HCT116 (cell line): ENCODE results near the gene FANCD2. TPM values are rescaled to one million over a fixed set of nuclear protein-coding genes. Genes with fewer than 3 reads are reported as not detected.

Experiments used
- ATAC-seq: fragments of 200-7000 bp; cut with Tn5 transposase; 2 replicates; pipeline ENCODE4 v1.9.1; 2020; ENCODE audit warnings: mild to moderate bottlenecking, moderate library complexity
- BruUV-seq: library from RNA; stranded (reverse); fragments of 400-500 nt; replicated peaks from 2 replicates; lab custom pipeline; 2021; lab: Mats Ljungman, UMichigan
- CTCF ChIA-PET: fragments of 300-600 bp; sonication (Branson Sonifier 250); formaldehyde crosslinking; loops from one replicate; lab custom pipeline; 2021; ENCODE audit warnings: antibody characterized with exemption; lab: Charles Lee
- POLR2A ChIA-PET: fragments of 300-600, 350-600 bp; sonication (Branson Sonifier 250); formaldehyde crosslinking; loops from one replicate; lab custom pipeline; 2021; ENCODE audit warnings: antibody characterized with exemption; lab: Charles Lee
- RAD21 ChIA-PET, 2 experiments: fragments of 300-600 bp; sonication (Branson Sonifier 250); formaldehyde crosslinking; loops; one replicate each; lab custom pipeline; 2023; ENCODE audit warnings: low total read pairs in 2 of 2; ENCODE audit not compliant: uncharacterized antibody in 2 of 2, unreplicated experiment in 2 of 2, low non-redundant PET in 1 of 2; lab: Charles Lee
- DNase-seq: peaks from one replicate; pipeline ENCODE4 v3.0.0-alpha.2; 2010; ENCODE audit warnings: low read depth, low spot score
- H2AFZ ChIP-seq: fragments of 200-600 bp; shearing (Covaris generic), sonication (generic); 2 replicates; pipeline ENCODE4 v1.6.1; 2017; ENCODE audit warnings: low read depth, mixed run types, mixed read lengths, antibody characterized with exemption, low read length; ENCODE audit not compliant: poor library complexity, severe bottlenecking
- H3K27ac ChIP-seq: 2 replicates; pipeline ENCODE4 v1.5.1; 2012; ENCODE audit warnings: low read depth, low read length
- H3K27me3 ChIP-seq: fragments of 200-600 bp; sonication (generic); 2 replicates; pipeline ENCODE4 v1.6.1; 2016; ENCODE audit warnings: mixed run types, low read length, mixed read lengths; ENCODE audit not compliant: insufficient read depth
- H3K36me3 ChIP-seq, 2 experiments: fragments of 200-500 bp in 1 of 2; fragments of 200-600 bp in 1 of 2; sonication (Bioruptor generic) in 1 of 2; sonication (generic) in 1 of 2; 2 replicates each; pipeline versions ENCODE4 v1.5.1 to v1.6.1; 2014 to 2016; ENCODE audit warnings: low read length in 2 of 2, inconsistent platforms in 1 of 2, mixed read lengths in 1 of 2, mixed run types in 1 of 2; ENCODE audit not compliant: insufficient read depth in 2 of 2, control insufficient read depth in 1 of 2
- H3K4me1 ChIP-seq, 2 experiments: fragments of 200-600 bp in 1 of 2; sonication (generic) in 1 of 2; 2 replicates each; pipeline versions ENCODE4 v1.5.1 to v1.6.1; 2012 to 2017; ENCODE audit warnings: low read length in 2 of 2, inconsistent platforms in 1 of 2, mild to moderate bottlenecking in 1 of 2, mixed read lengths in 1 of 2, mixed run types in 1 of 2, moderate library complexity in 1 of 2; ENCODE audit not compliant: insufficient read depth in 2 of 2, control insufficient read depth in 1 of 2
- H3K4me2 ChIP-seq: fragments of 200-600 bp; sonication (generic); 2 replicates; pipeline ENCODE4 v1.6.1; 2017; ENCODE audit warnings: mixed run types, low read length, mixed read lengths
- H3K4me3 ChIP-seq, 2 experiments: fragments of 200-600 bp in 1 of 2; sonication (generic) in 1 of 2; replicated peaks in 1 of 2; 2 replicates each; pipeline ENCODE4 v1.5.1; 2011 to 2016; ENCODE audit warnings: low read length in 2 of 2, control low read depth in 1 of 2, low read depth in 1 of 2, mild to moderate bottlenecking in 1 of 2, mixed read lengths in 1 of 2, mixed run types in 1 of 2
- H3K79me2 ChIP-seq: fragments of 200-600 bp; sonication (generic); 2 replicates; pipeline ENCODE4 v1.6.1; 2017; ENCODE audit warnings: mild to moderate bottlenecking, mixed run types, low read length, moderate library complexity, mixed read lengths; ENCODE audit not compliant: insufficient read depth
- H3K9ac ChIP-seq: fragments of 200-600 bp; sonication (generic); 2 replicates; pipeline ENCODE4 v1.6.1; 2016; ENCODE audit warnings: low read length, mixed read lengths
- H3K9me2 ChIP-seq: fragments of 200-600 bp; sonication (generic), shearing (Covaris generic); 2 replicates; pipeline ENCODE4 v1.6.1; 2017; ENCODE audit warnings: mixed run types, mild to moderate bottlenecking, moderate library complexity; ENCODE audit not compliant: insufficient read depth
- H3K9me3 ChIP-seq, 2 experiments: fragments of 200-500 bp in 1 of 2; fragments of 200-600 bp in 1 of 2; sonication (Bioruptor generic) in 1 of 2; sonication (generic) in 1 of 2; 2 replicates each; pipeline ENCODE4 v1.6.1; 2014 to 2017; ENCODE audit warnings: low read length in 2 of 2, mixed read lengths in 2 of 2, inconsistent platforms in 1 of 2, low read depth in 1 of 2, mild to moderate bottlenecking in 1 of 2, mixed run types in 1 of 2, moderate library complexity in 1 of 2; ENCODE audit not compliant: control insufficient read depth in 1 of 2, insufficient read depth in 1 of 2
- H4K20me1 ChIP-seq: fragments of 200-600 bp; sonication (generic), shearing (Covaris generic); 2 replicates; pipeline ENCODE4 v1.6.1; 2017; ENCODE audit warnings: mixed run types, mild to moderate bottlenecking, moderate library complexity; ENCODE audit not compliant: insufficient read depth
- CBX3 ChIP-seq: IDR thresholded peaks from 2 replicates; pipeline ENCODE4 v1.6.1; 2012; ENCODE audit warnings: low read depth
- CEBPB ChIP-seq: IDR thresholded peaks from 2 replicates; pipeline ENCODE4 v1.6.1; 2012; ENCODE audit warnings: low read depth
- EGR1 ChIP-seq: IDR thresholded peaks from 2 replicates; pipeline ENCODE4 v1.6.1; 2012; ENCODE audit warnings: low read depth
- EZH2phosphoT487 ChIP-seq: fragments of 200-600 bp; IDR thresholded peaks from 2 replicates; pipeline ENCODE4 v1.6.1; 2018; ENCODE audit warnings: antibody characterized with exemption, borderline replicate concordance
- FOSL1 ChIP-seq: IDR thresholded peaks from 2 replicates; pipeline ENCODE4 v1.6.1; 2012; ENCODE audit warnings: low read depth
- JUND ChIP-seq: IDR thresholded peaks from 2 replicates; pipeline ENCODE4 v1.6.1; 2012
- POLR2A ChIP-seq: IDR thresholded peaks from 2 replicates; pipeline ENCODE4 v1.7.0; 2011; ENCODE audit warnings: borderline replicate concordance; ENCODE audit not compliant: insufficient read depth, insufficient read length; ENCODE audit errors: extremely low read depth
- POLR2AphosphoS5 ChIP-seq: IDR thresholded peaks from 2 replicates; pipeline ENCODE4 v1.6.1; 2011; ENCODE audit warnings: mild to moderate bottlenecking, low read depth, low read length, moderate library complexity
- RAD21 ChIP-seq: IDR thresholded peaks from 2 replicates; pipeline ENCODE4 v1.6.1; 2012; ENCODE audit warnings: low read depth, mild to moderate bottlenecking
- SIN3A ChIP-seq: IDR thresholded peaks from 2 replicates; pipeline ENCODE4 v1.6.1; 2012; ENCODE audit warnings: low read depth
- SP1 ChIP-seq: IDR thresholded peaks from 2 replicates; pipeline ENCODE4 v1.6.1; 2012; ENCODE audit warnings: low read depth
- SRF ChIP-seq: IDR thresholded peaks from 2 replicates; pipeline ENCODE4 v1.6.1; 2012; ENCODE audit warnings: low read depth
- TCF7L2 ChIP-seq: IDR thresholded peaks from 2 replicates; pipeline ENCODE4 v1.7.0; 2011; ENCODE audit warnings: borderline replicate concordance, inconsistent platforms; ENCODE audit not compliant: insufficient read depth, insufficient read length; ENCODE audit errors: extremely low read depth
- YY1 ChIP-seq: IDR thresholded peaks from 2 replicates; pipeline ENCODE4 v1.6.1; 2011; ENCODE audit warnings: low read length, low read depth, moderate library complexity, mild to moderate bottlenecking; ENCODE audit not compliant: insufficient replicate concordance; ENCODE audit errors: extremely low read depth
- ZFX ChIP-seq: fragments of 450-650 bp; IDR thresholded peaks from 2 replicates; pipeline ENCODE4 v1.6.1; 2017
- ZNF274 ChIP-seq: fragments of 200-500 bp; sonication (Bioruptor generic); IDR thresholded peaks from 2 replicates; pipeline ENCODE4 v1.6.1; 2014; ENCODE audit warnings: mild to moderate bottlenecking, low read depth, low read length, inconsistent platforms
- intact Hi-C: fragments of 100-400 bp; cut with micrococcal nuclease; formaldehyde crosslinking; loops from 2 replicates; pipeline ENCODE4 v1.10.0; 2022
- total RNA-seq: library from RNA; stranded (reverse); gene quantifications from one replicate; pipeline ENCODE4 v1.2.1, GENCODE V29; 2021; ENCODE audit not compliant: unreplicated experiment
- TF ChIP-seq, protein P1 (sequence below): IDR thresholded peaks from 2 replicates; pipeline ENCODE4 v1.6.1; 2011; ENCODE audit warnings: mild to moderate bottlenecking, low read length, moderate library complexity; ENCODE audit not compliant: insufficient replicate concordance; ENCODE audit errors: extremely low read depth
- TF ChIP-seq, protein P2 (sequence below): IDR thresholded peaks from 2 replicates; pipeline ENCODE4 v1.6.1; 2012
- TF ChIP-seq, protein P3 (sequence below): IDR thresholded peaks from 2 replicates; pipeline ENCODE4 v1.6.1; 2012; ENCODE audit warnings: low read depth

FANCD2 gene
- total RNA-seq, 1 experiment from 2014 or later: 50.0 TPM

DNA sequence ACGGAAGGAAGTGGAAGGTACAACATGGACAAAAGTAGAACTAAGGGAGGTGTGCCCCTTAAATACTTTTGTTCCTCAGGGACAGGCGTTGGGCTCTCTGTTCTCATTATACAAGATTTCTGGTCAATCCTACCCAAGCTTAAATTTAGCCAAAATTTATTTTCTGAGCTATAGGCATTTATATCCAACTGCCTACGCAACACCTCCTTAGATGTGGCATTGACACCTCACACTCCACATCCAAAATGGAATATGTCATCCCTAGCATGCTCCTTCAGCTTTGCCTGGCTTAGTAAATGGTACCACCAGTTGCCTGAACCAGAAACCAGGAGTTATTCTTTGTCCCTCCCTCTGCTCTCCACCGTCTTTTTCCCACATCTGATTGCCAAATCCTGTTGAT, 55.6 kb downstream of the FANCD2 start (continued):
- no peak for TF ChIP-seq YY1
- TF ChIP-seq ZNF274: no peak
- TF ChIP-seq SIN3A: no peak
- no peak for TF ChIP-seq FOSL1
- no peak for TF ChIP-seq POLR2A
- TF ChIP-seq CEBPB: no peak
- no peak for TF ChIP-seq SP1
- TF ChIP-seq POLR2AphosphoS5: no peak
- TF ChIP-seq EGR1: no peak
- no peak for TF ChIP-seq EZH2phosphoT487

DNA sequence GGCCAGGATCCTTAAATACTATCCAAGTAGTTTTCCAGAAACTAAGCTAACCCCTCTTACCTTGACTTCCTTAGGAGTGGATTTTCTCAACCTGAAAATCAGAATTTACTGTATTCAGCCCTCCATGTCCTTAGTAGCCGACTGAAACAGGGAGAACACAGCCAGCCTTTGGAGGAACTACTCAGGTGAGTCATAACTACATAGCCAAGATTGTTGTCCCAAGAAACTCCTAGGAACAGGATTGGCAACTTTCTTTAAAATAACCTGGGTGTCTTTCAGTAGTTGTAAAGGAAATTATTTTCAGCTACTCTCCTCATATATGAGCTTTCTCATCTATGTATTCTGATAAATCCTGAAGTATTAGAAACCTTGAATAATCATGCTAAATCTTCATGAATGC, 59.5 kb downstream of the FANCD2 start:
- POLR2A ChIA-PET: no interaction called here
- ATAC-seq (no peak), DNase-seq (no peak)
- no peaks in the 10 kb centered on the region for H4K20me1 ChIP-seq
- H3K9me2 ChIP-seq: no peaks in the 10 kb centered on the region
- no TSS peak for BruUV-seq
- H3K4me1 ChIP-seq: peaks cover 0 to 3% of the 10 kb centered on the region in 2 experiments; a peak in 1 of 4 replicates
- no peaks in the 10 kb centered on the region for H3K9me3 ChIP-seq
- no peak overlapping the region for H3K9ac ChIP-seq
- no peak overlapping the region for H3K4me2 ChIP-seq
- no peak overlapping the region for H3K4me3 ChIP-seq
- no peaks in the 10 kb centered on the region for H3K79me2 ChIP-seq
- no peak overlapping the region for H3K27ac ChIP-seq
- H3K27me3 ChIP-seq: no peaks in the 10 kb centered on the region
- no peak overlapping the region for H2AFZ ChIP-seq
- no peak for TF ChIP-seq EGR1
- no peak for TF ChIP-seq ZFX
- TF ChIP-seq, protein P1, sequence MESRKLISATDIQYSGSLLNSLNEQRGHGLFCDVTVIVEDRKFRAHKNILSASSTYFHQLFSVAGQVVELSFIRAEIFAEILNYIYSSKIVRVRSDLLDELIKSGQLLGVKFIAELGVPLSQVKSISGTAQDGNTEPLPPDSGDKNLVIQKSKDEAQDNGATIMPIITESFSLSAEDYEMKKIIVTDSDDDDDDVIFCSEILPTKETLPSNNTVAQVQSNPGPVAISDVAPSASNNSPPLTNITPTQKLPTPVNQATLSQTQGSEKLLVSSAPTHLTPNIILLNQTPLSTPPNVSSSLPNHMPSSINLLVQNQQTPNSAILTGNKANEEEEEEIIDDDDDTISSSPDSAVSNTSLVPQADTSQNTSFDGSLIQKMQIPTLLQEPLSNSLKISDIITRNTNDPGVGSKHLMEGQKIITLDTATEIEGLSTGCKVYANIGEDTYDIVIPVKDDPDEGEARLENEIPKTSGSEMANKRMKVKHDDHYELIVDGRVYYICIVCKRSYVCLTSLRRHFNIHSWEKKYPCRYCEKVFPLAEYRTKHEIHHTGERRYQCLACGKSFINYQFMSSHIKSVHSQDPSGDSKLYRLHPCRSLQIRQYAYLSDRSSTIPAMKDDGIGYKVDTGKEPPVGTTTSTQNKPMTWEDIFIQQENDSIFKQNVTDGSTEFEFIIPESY: no peak
- TF ChIP-seq, protein P2, sequence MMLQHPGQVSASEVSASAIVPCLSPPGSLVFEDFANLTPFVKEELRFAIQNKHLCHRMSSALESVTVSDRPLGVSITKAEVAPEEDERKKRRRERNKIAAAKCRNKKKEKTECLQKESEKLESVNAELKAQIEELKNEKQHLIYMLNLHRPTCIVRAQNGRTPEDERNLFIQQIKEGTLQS: no peak
- TF ChIP-seq, protein P3, sequence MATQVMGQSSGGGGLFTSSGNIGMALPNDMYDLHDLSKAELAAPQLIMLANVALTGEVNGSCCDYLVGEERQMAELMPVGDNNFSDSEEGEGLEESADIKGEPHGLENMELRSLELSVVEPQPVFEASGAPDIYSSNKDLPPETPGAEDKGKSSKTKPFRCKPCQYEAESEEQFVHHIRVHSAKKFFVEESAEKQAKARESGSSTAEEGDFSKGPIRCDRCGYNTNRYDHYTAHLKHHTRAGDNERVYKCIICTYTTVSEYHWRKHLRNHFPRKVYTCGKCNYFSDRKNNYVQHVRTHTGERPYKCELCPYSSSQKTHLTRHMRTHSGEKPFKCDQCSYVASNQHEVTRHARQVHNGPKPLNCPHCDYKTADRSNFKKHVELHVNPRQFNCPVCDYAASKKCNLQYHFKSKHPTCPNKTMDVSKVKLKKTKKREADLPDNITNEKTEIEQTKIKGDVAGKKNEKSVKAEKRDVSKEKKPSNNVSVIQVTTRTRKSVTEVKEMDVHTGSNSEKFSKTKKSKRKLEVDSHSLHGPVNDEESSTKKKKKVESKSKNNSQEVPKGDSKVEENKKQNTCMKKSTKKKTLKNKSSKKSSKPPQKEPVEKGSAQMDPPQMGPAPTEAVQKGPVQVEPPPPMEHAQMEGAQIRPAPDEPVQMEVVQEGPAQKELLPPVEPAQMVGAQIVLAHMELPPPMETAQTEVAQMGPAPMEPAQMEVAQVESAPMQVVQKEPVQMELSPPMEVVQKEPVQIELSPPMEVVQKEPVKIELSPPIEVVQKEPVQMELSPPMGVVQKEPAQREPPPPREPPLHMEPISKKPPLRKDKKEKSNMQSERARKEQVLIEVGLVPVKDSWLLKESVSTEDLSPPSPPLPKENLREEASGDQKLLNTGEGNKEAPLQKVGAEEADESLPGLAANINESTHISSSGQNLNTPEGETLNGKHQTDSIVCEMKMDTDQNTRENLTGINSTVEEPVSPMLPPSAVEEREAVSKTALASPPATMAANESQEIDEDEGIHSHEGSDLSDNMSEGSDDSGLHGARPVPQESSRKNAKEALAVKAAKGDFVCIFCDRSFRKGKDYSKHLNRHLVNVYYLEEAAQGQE: no peak
- no peak for TF ChIP-seq YY1
- TF ChIP-seq TCF7L2: no peak
- no peak for TF ChIP-seq CEBPB
- TF ChIP-seq SRF: no peak
- no peak for TF ChIP-seq POLR2AphosphoS5
- TF ChIP-seq JUND: no peak
- TF ChIP-seq RAD21: no peak
- no peak for TF ChIP-seq ZNF274
- no peak for TF ChIP-seq FOSL1
- TF ChIP-seq CBX3: no peak
- TF ChIP-seq SIN3A: no peak
- peaks cover 37 to 62% of the 10 kb centered on the region in 2 experiments for H3K36me3 ChIP-seq
- intact Hi-C loops: no loop called here
- RAD21 ChIA-PET: no interaction called here
- CTCF ChIA-PET: no interaction called here
